Upper lobe of left lung (tissue), 6 donors: Measurements from ENCODE around the gene TMEM256. TPM values are rescaled to one million over a fixed set of nuclear protein-coding genes. Genes with fewer than 3 reads are reported as not detected.

Experiments used
- ATAC-seq, 2 donors: fragments of 200-7000 bp; cut with Tn5 transposase; one replicate each; pipeline ENCODE4 v1.9.1; 2022; ENCODE audit warnings: mild to moderate bottlenecking in 2 of 2, moderate library complexity in 2 of 2; ENCODE audit not compliant: low FRiP score in 2 of 2
- DNase-seq, 2 donors: peaks; one replicate each; pipeline ENCODE4 v3.0.0-alpha.2; 2019 to 2020
- H3K27ac ChIP-seq, 4 donors: fragments of 200-600 bp; sonication (generic); one replicate each; pipeline ENCODE4 v1.5.1; 2016 to 2019
- H3K27me3 ChIP-seq, 4 donors: fragments of 200-600 bp; sonication (generic); one replicate each; pipeline ENCODE4 v1.5.1; 2017 to 2019
- H3K36me3 ChIP-seq, 4 donors: fragments of 200-600 bp; sonication (generic); one replicate each; pipeline ENCODE4 v1.5.1; 2016 to 2019
- H3K4me1 ChIP-seq, 4 donors: fragments of 200-600 bp; sonication (generic); one replicate each; pipeline ENCODE4 v1.5.1; 2018 to 2019
- H3K4me3 ChIP-seq, 4 donors: fragments of 200-600 bp; sonication (generic); one replicate each; pipeline ENCODE4 v1.5.1; 2017 to 2019; ENCODE audit warnings: mild to moderate bottlenecking in 2 of 4, moderate library complexity in 1 of 4
- H3K9me3 ChIP-seq, 4 donors: fragments of 200-600 bp; sonication (generic); one replicate each; pipeline ENCODE4 v1.5.1; 2018 to 2019
- EP300 ChIP-seq, 4 donors: sonication (generic); formaldehyde crosslinking; IDR thresholded peaks; one replicate each; pipeline ENCODE4 v1.5.1; 2017; ENCODE audit warnings: antibody characterized with exemption in 4 of 4, control low read depth in 2 of 4
- POLR2A ChIP-seq, 4 donors: fragments of 450-650 bp; IDR thresholded peaks; one replicate each; pipeline ENCODE4 v1.5.1; 2016 to 2017; ENCODE audit warnings: antibody characterized with exemption in 4 of 4, mild to moderate bottlenecking in 2 of 4
- POLR2AphosphoS5 ChIP-seq, 2 donors: sonication (generic); formaldehyde crosslinking; IDR thresholded peaks; one replicate each; pipeline ENCODE4 v1.5.1; 2017; ENCODE audit warnings: antibody characterized with exemption in 2 of 2
- WGBS, 2 donors: methylation state at CpG; one replicate each; pipeline ENCODE4 v1.1.5; 2017 to 2018; 5-methylcytosine and 5-hydroxymethylcytosine counted together
- total RNA-seq, 6 donors: library from RNA; depleted of rRNA in 4 of 6; stranded (reverse); fragments of >200 nt in 4 of 6; gene quantifications; one replicate each; pipeline versions ENCODE4 v1.1.0 to v1.2.1, GENCODE V29; 2016 to 2021
- TF ChIP-seq, protein P1 (sequence below), 6 experiments: fragments of 450-650 bp in 4 of 6; fragments of 200-600 bp in 2 of 6; sonication (generic) in 2 of 6; IDR thresholded peaks; one replicate each; pipeline ENCODE4 v1.5.1; 2016 to 2019; ENCODE audit warnings: antibody characterized with exemption in 6 of 6
- donor health status: DM: no; HTN: no; CAD: no; lungs with moderate emphysema.
- donor health status: DM: no; HTN: yes; CAD: no; lungs with severe emphysema.

Gene TMEM256
- total RNA-seq, 6 donors from 2014 or later, result 21.6 to 65.0 (median 52.6) TPM

GRCh38 chr17:7443499-7444485 lies 39.9 kb upstream of the TMEM256 start:
- Histone ChIP-seq H3K4me3 (no peak overlapping the region), H3K27me3 (peaks cover 0 to 36% (median 22%) of the 10 kb centered on the region in 4 donors), H3K36me3 (no peaks in the 10 kb centered on the region), H3K27ac (no peak overlapping the region), H3K9me3 (no peaks in the 10 kb centered on the region), H3K4me1 (peaks cover 33 to 45% (median 39%) of the 10 kb centered on the region in 4 donors)
- no peak for DNase-seq
- TF ChIP-seq, protein P1, sequence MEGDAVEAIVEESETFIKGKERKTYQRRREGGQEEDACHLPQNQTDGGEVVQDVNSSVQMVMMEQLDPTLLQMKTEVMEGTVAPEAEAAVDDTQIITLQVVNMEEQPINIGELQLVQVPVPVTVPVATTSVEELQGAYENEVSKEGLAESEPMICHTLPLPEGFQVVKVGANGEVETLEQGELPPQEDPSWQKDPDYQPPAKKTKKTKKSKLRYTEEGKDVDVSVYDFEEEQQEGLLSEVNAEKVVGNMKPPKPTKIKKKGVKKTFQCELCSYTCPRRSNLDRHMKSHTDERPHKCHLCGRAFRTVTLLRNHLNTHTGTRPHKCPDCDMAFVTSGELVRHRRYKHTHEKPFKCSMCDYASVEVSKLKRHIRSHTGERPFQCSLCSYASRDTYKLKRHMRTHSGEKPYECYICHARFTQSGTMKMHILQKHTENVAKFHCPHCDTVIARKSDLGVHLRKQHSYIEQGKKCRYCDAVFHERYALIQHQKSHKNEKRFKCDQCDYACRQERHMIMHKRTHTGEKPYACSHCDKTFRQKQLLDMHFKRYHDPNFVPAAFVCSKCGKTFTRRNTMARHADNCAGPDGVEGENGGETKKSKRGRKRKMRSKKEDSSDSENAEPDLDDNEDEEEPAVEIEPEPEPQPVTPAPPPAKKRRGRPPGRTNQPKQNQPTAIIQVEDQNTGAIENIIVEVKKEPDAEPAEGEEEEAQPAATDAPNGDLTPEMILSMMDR (IDR thresholded peaks at IDR 0.05), result no peak
- TF ChIP-seq EP300 (IDR thresholded peaks at IDR 0.05) (no peak), POLR2A (IDR thresholded peaks at IDR 0.05) (no peak), POLR2AphosphoS5 (IDR thresholded peaks at IDR 0.05) (no peak)
- 80 to 97% methylated on average over 7 of the region's 7 CpGs for WGBS, 2 donors
- ATAC-seq, result no peak

- H3K4me1 ChIP-seq, result peaks cover 49 to 61% (median 55%) of the 10 kb centered on the region in 4 donors
- H3K9me3 ChIP-seq, result no peaks in the 10 kb centered on the region
- H3K27ac ChIP-seq, result no peak overlapping the region
- no peak overlapping the region for H3K4me3 ChIP-seq
- DNase-seq, result no peak
- ATAC-seq, result no peak
- 90 to 94% methylated on average over 2 of the region's 2 CpGs for WGBS, 2 donors
- no peaks in the 10 kb centered on the region for H3K36me3 ChIP-seq
- H3K27me3 ChIP-seq, result peaks cover 0 to 37% (median 24%) of the 10 kb centered on the region in 4 donors
- TF ChIP-seq POLR2A (IDR thresholded peaks at IDR 0.05) (no peak), EP300 (IDR thresholded peaks at IDR 0.05) (no peak), POLR2AphosphoS5 (IDR thresholded peaks at IDR 0.05) (no peak)
- TF ChIP-seq, protein P1 (IDR thresholded peaks at IDR 0.05), result no peak
These were observed 38.2 kb upstream of the TMEM256 start for GRCh38 chr17:7442142-7442541.

DNA sequence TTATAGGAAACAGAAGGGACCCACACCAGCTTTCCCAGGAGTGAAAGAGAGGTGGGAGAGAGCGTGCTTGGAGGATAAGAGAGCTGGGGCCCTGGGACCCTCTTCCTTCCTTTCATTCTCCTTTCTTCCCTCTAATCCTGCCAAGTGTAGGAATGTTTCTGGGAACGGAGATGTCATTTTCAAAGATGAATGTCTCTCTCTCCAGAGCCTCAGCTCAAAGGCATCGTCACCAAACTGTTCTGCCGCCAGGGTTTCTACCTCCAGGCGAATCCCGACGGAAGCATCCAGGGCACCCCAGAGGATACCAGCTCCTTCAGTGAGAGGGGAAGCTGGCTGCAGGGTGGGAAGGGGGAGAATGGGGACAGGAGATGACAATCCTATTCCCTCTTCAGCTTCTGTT lies 37.4 kb upstream of the TMEM256 start:
- no peak for DNase-seq
- WGBS, 2 donors, result 56 to 77% methylated on average over 7 of the region's 7 CpGs
- H3K27me3 ChIP-seq, result peaks cover 0 to 28% (median 19%) of the 10 kb centered on the region in 4 donors
- ATAC-seq, result no peak
- no peaks in the 10 kb centered on the region for H3K9me3 ChIP-seq
- no peak for TF ChIP-seq POLR2A (IDR thresholded peaks at IDR 0.05)
- TF ChIP-seq POLR2AphosphoS5 (IDR thresholded peaks at IDR 0.05), result no peak
- TF ChIP-seq, protein P1 (IDR thresholded peaks at IDR 0.05), result no peak
- no peak for TF ChIP-seq EP300 (IDR thresholded peaks at IDR 0.05)
- H3K36me3 ChIP-seq, result no peaks in the 10 kb centered on the region
- H3K27ac ChIP-seq, result no peak overlapping the region
- H3K4me1 ChIP-seq, result peaks cover 50 to 63% (median 59%) of the 10 kb centered on the region in 4 donors
- H3K4me3 ChIP-seq, result no peak overlapping the region

DNA sequence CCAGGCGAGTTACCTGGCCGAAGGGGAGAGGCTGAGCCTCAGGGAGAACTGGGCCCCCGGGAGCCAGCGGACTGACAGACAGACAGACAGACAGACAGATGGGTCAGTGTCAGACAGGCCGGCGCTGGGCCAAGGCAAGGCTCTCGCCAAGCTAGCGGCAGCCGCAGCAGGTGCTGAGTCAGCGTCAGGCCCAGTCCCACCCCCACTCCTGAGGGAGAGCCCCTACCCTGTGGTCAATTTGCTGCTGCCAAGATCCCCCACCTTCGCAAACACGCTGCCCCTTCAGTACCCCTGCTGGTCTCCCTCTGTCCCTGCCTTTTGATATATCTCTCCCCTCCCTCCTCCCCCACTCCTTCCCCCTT lies 36.9 kb upstream of the TMEM256 start:
- peaks cover 54 to 65% (median 62%) of the 10 kb centered on the region in 4 donors for H3K4me1 ChIP-seq
- H3K36me3 ChIP-seq, result no peaks in the 10 kb centered on the region
- no peak overlapping the region for H3K4me3 ChIP-seq
- ATAC-seq (no peak), DNase-seq (peak in 1 of 2 donors; percentile 80)
- H3K27me3 ChIP-seq, result peaks cover 0 to 27% (median 19%) of the 10 kb centered on the region in 4 donors
- TF ChIP-seq EP300 (IDR thresholded peaks at IDR 0.05) (no peak), POLR2AphosphoS5 (IDR thresholded peaks at IDR 0.05) (no peak), POLR2A (IDR thresholded peaks at IDR 0.05) (no peak)
- TF ChIP-seq, protein P1 (IDR thresholded peaks at IDR 0.05), result no peak
- 8 to 16% methylated on average over 5 to 8 of the region's 12 CpGs for WGBS, 2 donors
- no peak overlapping the region for H3K27ac ChIP-seq
- H3K9me3 ChIP-seq, result no peaks in the 10 kb centered on the region
